Measurements from ENCODE around the gene SGMS1. TPM values are rescaled to one million over a fixed set of nuclear protein-coding genes. Genes with fewer than 3 reads are reported as not detected.

Gene SGMS1
- polyA plus RNA-seq, 1 donor (not counting 4 experiments of a cell fraction or from before 2014, with no cell fraction given): 18.3 TPM

DNA sequence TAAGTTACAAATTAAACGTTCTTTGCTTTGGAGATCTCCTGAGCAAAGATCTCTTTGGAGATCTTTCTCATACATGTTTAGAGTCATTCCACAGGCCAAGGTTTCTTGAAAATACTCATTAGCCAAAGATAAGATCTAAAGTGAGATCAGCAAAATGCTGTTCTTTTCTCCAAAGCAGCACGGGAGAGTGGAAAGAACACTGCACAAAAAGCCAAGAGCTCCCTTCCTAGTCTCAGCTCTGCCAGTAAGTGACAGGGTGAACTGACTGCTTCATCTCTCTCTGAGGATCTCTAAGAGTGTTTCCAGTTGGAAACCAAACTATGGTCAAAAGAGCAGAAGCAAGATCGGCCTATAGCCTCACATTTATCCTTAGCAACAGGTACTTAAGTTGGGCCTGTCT lies 204.0 kb downstream of the SGMS1 start:
- FAIRE-seq: no peak
- no peak overlapping the region for H3K27ac ChIP-seq (ENCODE audit: control insufficient read depth, insufficient read depth, low read length)

GRCh38 chr10:50419091-50419490 lies 204.7 kb downstream of the SGMS1 start:
- Histone ChIP-seq H3K27me3 (ENCODE audit: control insufficient read depth, extremely low read depth, insufficient read depth, low read length) (no peaks in the 10 kb centered on the region), H3K79me2 (ENCODE audit: control insufficient read depth, insufficient read depth, low read length) (peaks cover 33% of the 10 kb centered on the region), H3K27ac (ENCODE audit: control insufficient read depth, insufficient read depth, low read length) (no peak overlapping the region), H4K20me1 (ENCODE audit: control insufficient read depth, extremely low read depth, insufficient read depth, low read length) (peaks cover 2% of the 10 kb centered on the region), H3K4me3 (ENCODE audit: control insufficient read depth in 2 of 3, extremely low read depth in 1 of 3, insufficient read depth in 2 of 3, low read depth in 1 of 3, low read length in 3 of 3) (no peak overlapping the region), H3K9me3 (ENCODE audit: control insufficient read depth, low read depth, low read length) (no peaks in the 10 kb centered on the region), H3K4me2 (ENCODE audit: control insufficient read depth, extremely low read depth, insufficient read depth, low read depth, low read length) (no peak overlapping the region), H3K9me1 (ENCODE audit: control insufficient read depth, extremely low read depth, insufficient read depth, low read length) (no peaks in the 10 kb centered on the region), H3K9ac (ENCODE audit: control insufficient read depth, extremely low read depth, insufficient read depth, low read length) (no peak overlapping the region), H3K4me1 (ENCODE audit: control insufficient read depth, extremely low read depth, insufficient read depth, low read length) (peaks cover 16% of the 10 kb centered on the region), H3K36me3 (ENCODE audit: control insufficient read depth in 2 of 2, extremely low read depth in 1 of 2, insufficient read depth in 2 of 2, low read length in 2 of 2) (no peaks in the 10 kb centered on the region), H2AFZ (ENCODE audit: control insufficient read depth, low read length) (no peak overlapping the region)
- DNase-seq (ENCODE audit: low read depth, low spot score): no peak
- FAIRE-seq: no peak
- dilution Hi-C loops (cut with MboI; ENCODE audit: extremely low pct_ligation_motif_present, low sequenced_read_pairs): no loop called here
- TF ChIP-seq, protein P1, sequence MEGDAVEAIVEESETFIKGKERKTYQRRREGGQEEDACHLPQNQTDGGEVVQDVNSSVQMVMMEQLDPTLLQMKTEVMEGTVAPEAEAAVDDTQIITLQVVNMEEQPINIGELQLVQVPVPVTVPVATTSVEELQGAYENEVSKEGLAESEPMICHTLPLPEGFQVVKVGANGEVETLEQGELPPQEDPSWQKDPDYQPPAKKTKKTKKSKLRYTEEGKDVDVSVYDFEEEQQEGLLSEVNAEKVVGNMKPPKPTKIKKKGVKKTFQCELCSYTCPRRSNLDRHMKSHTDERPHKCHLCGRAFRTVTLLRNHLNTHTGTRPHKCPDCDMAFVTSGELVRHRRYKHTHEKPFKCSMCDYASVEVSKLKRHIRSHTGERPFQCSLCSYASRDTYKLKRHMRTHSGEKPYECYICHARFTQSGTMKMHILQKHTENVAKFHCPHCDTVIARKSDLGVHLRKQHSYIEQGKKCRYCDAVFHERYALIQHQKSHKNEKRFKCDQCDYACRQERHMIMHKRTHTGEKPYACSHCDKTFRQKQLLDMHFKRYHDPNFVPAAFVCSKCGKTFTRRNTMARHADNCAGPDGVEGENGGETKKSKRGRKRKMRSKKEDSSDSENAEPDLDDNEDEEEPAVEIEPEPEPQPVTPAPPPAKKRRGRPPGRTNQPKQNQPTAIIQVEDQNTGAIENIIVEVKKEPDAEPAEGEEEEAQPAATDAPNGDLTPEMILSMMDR (optimal IDR thresholded peaks at IDR 0.05 in 1 of 3, IDR thresholded peaks at IDR 0.05 in 1 of 3, conservative IDR thresholded peaks at IDR 0.05 in 1 of 3; ENCODE audit: extremely low read depth in 1 of 3, insufficient read depth in 2 of 3, low read length in 3 of 3): no peak
- no peak for TF ChIP-seq EZH2 (IDR thresholded peaks at IDR 0.05; ENCODE audit: low read length)

More for the DNA sequence above, 204.0 kb downstream of the SGMS1 start:
- Histone ChIP-seq H3K4me2 (ENCODE audit: control insufficient read depth, extremely low read depth, insufficient read depth, low read depth, low read length) (no peak overlapping the region), H4K20me1 (ENCODE audit: control insufficient read depth, extremely low read depth, insufficient read depth, low read length) (no peaks in the 10 kb centered on the region), H3K9me3 (ENCODE audit: control insufficient read depth, low read depth, low read length) (no peaks in the 10 kb centered on the region), H3K4me3 (ENCODE audit: control insufficient read depth in 2 of 3, extremely low read depth in 1 of 3, insufficient read depth in 2 of 3, low read depth in 1 of 3, low read length in 3 of 3) (no peak overlapping the region), H3K9me1 (ENCODE audit: control insufficient read depth, extremely low read depth, insufficient read depth, low read length) (no peaks in the 10 kb centered on the region), H3K36me3 (ENCODE audit: control insufficient read depth in 2 of 2, extremely low read depth in 1 of 2, insufficient read depth in 2 of 2, low read length in 2 of 2) (no peaks in the 10 kb centered on the region), H3K27me3 (ENCODE audit: control insufficient read depth, extremely low read depth, insufficient read depth, low read length) (no peaks in the 10 kb centered on the region), H3K9ac (ENCODE audit: control insufficient read depth, extremely low read depth, insufficient read depth, low read length) (no peak overlapping the region), H3K4me1 (ENCODE audit: control insufficient read depth, extremely low read depth, insufficient read depth, low read length) (peaks cover 16% of the 10 kb centered on the region), H3K79me2 (ENCODE audit: control insufficient read depth, insufficient read depth, low read length) (peaks cover 26% of the 10 kb centered on the region), H2AFZ (ENCODE audit: control insufficient read depth, low read length) (no peak overlapping the region)
- dilution Hi-C loops (cut with MboI; ENCODE audit: extremely low pct_ligation_motif_present, low sequenced_read_pairs): no loop called here
- no peak for TF ChIP-seq EZH2 (IDR thresholded peaks at IDR 0.05; ENCODE audit: low read length)
- no peak for DNase-seq (ENCODE audit: low read depth, low spot score)
